WTC11 (cell line): Measurements from ENCODE around the gene QSOX2. TPM values are rescaled to one million over a fixed set of nuclear protein-coding genes. Genes with fewer than 3 reads are reported as not detected.
A peak's percentile ranks its signal among the peaks of the same experiment; 100 is the strongest.

ENCODE experiments used
- ATAC-seq: fragments of 200-7000 bp; cut with Tn5 transposase; 2 replicates; pipeline ENCODE4 v1.10.0; 2021; ENCODE audit warnings: mild to moderate bottlenecking, moderate library complexity
- CTCF ChIA-PET: fragments of 300-600 bp; sonication (Branson Sonifier 250); formaldehyde crosslinking; loops from one replicate; lab custom pipeline; 2021; ENCODE audit warnings: antibody characterized with exemption; lab: Charles Lee
- POLR2A ChIA-PET: fragments of 350-600 bp; sonication (Branson Sonifier 250); formaldehyde crosslinking; loops from one replicate; lab custom pipeline; 2021; ENCODE audit warnings: antibody characterized with exemption; lab: Charles Lee
- DNase-seq: peaks from one replicate; pipeline ENCODE4 v3.0.0; 2021; ENCODE audit warnings: low spot score
- H3K27ac Mint-ChIP-seq: 2 replicates; pipeline ENCODE4 v1.8.0; 2021; ENCODE audit warnings: mixed read lengths
- H3K27me3 Mint-ChIP-seq: 2 replicates; pipeline ENCODE4 v1.8.0; 2021; ENCODE audit warnings: low read depth, mild to moderate bottlenecking, moderate library complexity, mixed read lengths
- H3K36me3 Mint-ChIP-seq: 2 replicates; pipeline ENCODE4 v1.8.0; 2021; ENCODE audit warnings: mixed read lengths
- H3K4me1 Mint-ChIP-seq: 2 replicates; pipeline ENCODE4 v1.8.0; 2022; ENCODE audit warnings: mixed read lengths
- H3K4me3 Mint-ChIP-seq: 2 replicates; pipeline ENCODE4 v1.8.0; 2021; ENCODE audit warnings: mild to moderate bottlenecking, moderate library complexity, mixed read lengths
- H3K9me3 Mint-ChIP-seq: 2 replicates; pipeline ENCODE4 v1.8.0; 2021; ENCODE audit warnings: mixed read lengths
- CREB1 ChIP-seq: sonication (generic); formaldehyde crosslinking; IDR thresholded peaks from 2 replicates; pipeline ENCODE4 v1.8.0; 2023; ENCODE audit warnings: mild to moderate bottlenecking, missing genetic modification reagents
- E2F1 ChIP-seq: sonication (generic); formaldehyde crosslinking; IDR thresholded peaks from 2 replicates; pipeline ENCODE4 v1.8.0; 2022; ENCODE audit warnings: mild to moderate bottlenecking, missing genetic modification reagents
- FOXK1 ChIP-seq: sonication (generic); formaldehyde crosslinking; IDR thresholded peaks from 2 replicates; pipeline ENCODE4 v1.8.0; 2022; ENCODE audit warnings: mild to moderate bottlenecking, moderate library complexity, missing genetic modification reagents
- GABPB1 ChIP-seq: sonication (generic); formaldehyde crosslinking; IDR thresholded peaks from 2 replicates; pipeline ENCODE4 v1.8.1; 2023; ENCODE audit warnings: mild to moderate bottlenecking, missing genetic modification reagents
- IRF1 ChIP-seq: sonication (generic); formaldehyde crosslinking; IDR thresholded peaks from 2 replicates; pipeline ENCODE4 v1.8.0; 2023; ENCODE audit warnings: missing genetic modification reagents
- JUN ChIP-seq: sonication (generic); formaldehyde crosslinking; IDR thresholded peaks from 2 replicates; pipeline ENCODE4 v1.8.0; 2023; ENCODE audit warnings: mild to moderate bottlenecking, missing genetic modification reagents
- NFYB ChIP-seq: sonication (generic); formaldehyde crosslinking; conservative IDR thresholded peaks from 2 replicates; pipeline ENCODE4 v1.8.0; 2022; ENCODE audit warnings: low read depth, missing genetic modification reagents
- USF1 ChIP-seq: sonication (generic); formaldehyde crosslinking; IDR thresholded peaks from 2 replicates; pipeline ENCODE4 v1.8.0; 2022; ENCODE audit warnings: mild to moderate bottlenecking, missing genetic modification reagents
- ZMAT4 ChIP-seq: fragments of 250-450 bp; sonication (Bioruptor Pico); IDR thresholded peaks from 2 replicates; pipeline ENCODE4 v1.9.0; 2021; ENCODE audit warnings: mild to moderate bottlenecking
- ZNF423 ChIP-seq: fragments of 250-450 bp; sonication (Bioruptor Pico); IDR thresholded peaks from 2 replicates; pipeline ENCODE4 v2.1.2; 2022; ENCODE audit warnings: mild to moderate bottlenecking, moderate library complexity
- ZNF425 ChIP-seq: fragments of 250-450 bp; sonication (Bioruptor Pico); conservative IDR thresholded peaks from 2 replicates; pipeline ENCODE4 v1.9.0; 2021; ENCODE audit warnings: mild to moderate bottlenecking
- ZSCAN18 ChIP-seq: fragments of 250-450 bp; sonication (Bioruptor Pico); IDR thresholded peaks from 2 replicates; pipeline ENCODE4 v2.1.2; 2022; ENCODE audit warnings: mild to moderate bottlenecking, moderate library complexity
- total RNA-seq: library from RNA; stranded (reverse); gene quantifications from 3 replicates; pipeline ENCODE4 v1.2.3, GENCODE V29; 2021

Gene QSOX2
- total RNA-seq, 1 experiment from 2014 or later, result 33.2 TPM

- no peak overlapping the region for H3K27ac Mint-ChIP-seq
- no peaks in the 10 kb centered on the region for H3K27me3 Mint-ChIP-seq
- DNase-seq (no peak), ATAC-seq (no peak)
- H3K4me1 Mint-ChIP-seq, result no peaks in the 10 kb centered on the region
- peaks cover 4% of the 10 kb centered on the region; the same call in 1 of the 2 replicates for H3K9me3 Mint-ChIP-seq
- POLR2A ChIA-PET, result interaction anchor here (1.5 kb wide), 1 partner anchor 12 kb away, joined by 4 read pairs; no protein-coding TSS in a partner anchor
- TF ChIP-seq NFYB (CRISPR knock-in tag), result no peak
- TF ChIP-seq CREB1 (CRISPR knock-in tag), result no peak
- no peak for TF ChIP-seq E2F1
- TF ChIP-seq ZNF425 (CRISPR knock-in tag), result no peak
- TF ChIP-seq FOXK1 (CRISPR knock-in tag), result no peak
- no peak for TF ChIP-seq USF1 (CRISPR knock-in tag)
- no peak for TF ChIP-seq ZMAT4 (CRISPR knock-in tag)
- no peak for TF ChIP-seq ZSCAN18 (CRISPR knock-in tag)
- no peak for TF ChIP-seq JUN
- no peak for TF ChIP-seq GABPB1
- CTCF ChIA-PET, result interaction anchor here (0.9 to 3.3 kb wide), 8 partner anchors 9 to 144 kb away, joined by 3 to 20 read pairs (median 5); partner anchors contain the start of gene CCDC187
- no peaks in the 10 kb centered on the region for H3K36me3 Mint-ChIP-seq
- H3K4me3 Mint-ChIP-seq, result no peak overlapping the region
These were observed 31.1 kb upstream of the QSOX2 start for GRCh38 chr9:136276716-136277115.

GRCh38 chr9:136275655-136276429, 30.2 kb upstream of the QSOX2 start:
- CTCF ChIA-PET, result interaction anchor here (0.8 to 3.3 kb wide), 17 partner anchors 8 to 345 kb away, joined by 3 to 20 read pairs (median 5); partner anchors contain the start of gene CCDC187
- no peaks in the 10 kb centered on the region for H3K4me1 Mint-ChIP-seq
- H3K27me3 Mint-ChIP-seq, result no peaks in the 10 kb centered on the region
- DNase-seq (no peak), ATAC-seq (peak; percentile 39; the same call in 1 of the 2 replicates)
- no peak overlapping the region for H3K27ac Mint-ChIP-seq
- POLR2A ChIA-PET, result interaction anchor here (1.5 kb wide), 1 partner anchor 13 kb away, joined by 4 read pairs; no protein-coding TSS in a partner anchor
- H3K36me3 Mint-ChIP-seq, result no peaks in the 10 kb centered on the region
- no peak overlapping the region for H3K4me3 Mint-ChIP-seq
- H3K9me3 Mint-ChIP-seq, result peaks cover 4% of the 10 kb centered on the region; the same call in 1 of the 2 replicates
- TF ChIP-seq ZNF423 (peak; percentile 88), IRF1 (CRISPR knock-in tag) (no peak)
